Left ventricle myocardium inferior (tissue), 1 donor: Measurements from ENCODE around the gene EBNA1BP2. TPM values are rescaled to one million over a fixed set of nuclear protein-coding genes. Genes with fewer than 3 reads are reported as not detected.

Experiments used
- DNase-seq: peaks from one replicate; pipeline ENCODE4 v3.0.0-alpha.2; 2020
- H3K27ac ChIP-seq: fragments of 200-600 bp; replicated peaks from 2 replicates; pipeline ENCODE4 v1.8.0; 2021
- H3K27me3 ChIP-seq: fragments of 200-600 bp; 2 replicates; pipeline ENCODE4 v1.8.0; 2021; ENCODE audit warnings: low read depth
- H3K36me3 ChIP-seq: fragments of 200-600 bp; 2 replicates; pipeline ENCODE4 v1.8.0; 2021
- H3K4me1 ChIP-seq: fragments of 200-600 bp; 2 replicates; pipeline ENCODE4 v1.8.0; 2021
- H3K4me3 ChIP-seq: fragments of 200-600 bp; 2 replicates; pipeline ENCODE4 v1.8.0; 2021; ENCODE audit warnings: mild to moderate bottlenecking, moderate library complexity
- H3K9me3 ChIP-seq: fragments of 200-600 bp; replicated peaks from 2 replicates; pipeline ENCODE4 v1.8.0; 2021
- CTCF ChIP-seq: fragments of 200-600 bp; IDR thresholded peaks from 2 replicates; pipeline ENCODE4 v1.8.0; 2021; ENCODE audit warnings: antibody characterized with exemption, mild to moderate bottlenecking, borderline replicate concordance
- intact Hi-C: fragments of 100-400 bp; cut with micrococcal nuclease; formaldehyde crosslinking; loops from one replicate; pipeline ENCODE4 v1.11.0; 2022
- total RNA-seq: library from RNA; stranded (reverse); fragmentation: NEBNext Ultra II Directional; extraction: Animal tissue kit (Norgen Biotek cat#: 25700); gene quantifications from one replicate; pipeline ENCODE4 v1.2.1, GENCODE V29; 2021
- donor health status: DM: no; HTN: yes; CAD: no; lungs with severe emphysema.

The EBNA1BP2 gene
- total RNA-seq, 1 donor from 2014 or later = 29.8 TPM

- H3K27me3 ChIP-seq = no peaks in the 10 kb centered on the region
- no peaks in the 10 kb centered on the region for H3K36me3 ChIP-seq
- peak overlapping the region; percentile 14 for H3K4me3 ChIP-seq
- H3K4me1 ChIP-seq = peaks cover 29% of the 10 kb centered on the region
- no peak for TF ChIP-seq CTCF
- H3K27ac ChIP-seq = peak overlapping the region; percentile 79
- no peak for DNase-seq
- peaks cover 16% of the 10 kb centered on the region for H3K9me3 ChIP-seq
- intact Hi-C loops = no loop called here
These were observed 35.3 kb upstream of the EBNA1BP2 start for GRCh38 chr1:43207229-43207853.

GRCh38 chr1:43206600-43207228 lies 34.6 kb upstream of the EBNA1BP2 start:
- peak overlapping the region; percentile 14 for H3K4me3 ChIP-seq
- peaks cover 16% of the 10 kb centered on the region for H3K9me3 ChIP-seq
- peaks cover 29% of the 10 kb centered on the region for H3K4me1 ChIP-seq
- H3K27ac ChIP-seq = peak overlapping the region; percentile 79
- no peaks in the 10 kb centered on the region for H3K27me3 ChIP-seq
- peak; percentile 29 for DNase-seq
- no peak for TF ChIP-seq CTCF
- H3K36me3 ChIP-seq = no peaks in the 10 kb centered on the region
- intact Hi-C loops = no loop called here

- no peaks in the 10 kb centered on the region for H3K27me3 ChIP-seq
- H3K9me3 ChIP-seq = peaks cover 16% of the 10 kb centered on the region
- peak overlapping the region; percentile 79 for H3K27ac ChIP-seq
- DNase-seq = no peak
- H3K36me3 ChIP-seq = no peaks in the 10 kb centered on the region
- no peak overlapping the region for H3K4me3 ChIP-seq
- intact Hi-C loops = no loop called here
- peaks cover 29% of the 10 kb centered on the region for H3K4me1 ChIP-seq
- no peak for TF ChIP-seq CTCF
These were observed 33.6 kb upstream of the EBNA1BP2 start for GRCh38 chr1:43205671-43206070.

GRCh38 chr1:43204394-43204793 lies 32.3 kb upstream of the EBNA1BP2 start:
- TF ChIP-seq CTCF = no peak
- Histone ChIP-seq H3K27ac (no peak overlapping the region), H3K4me3 (no peak overlapping the region), H3K4me1 (peaks cover 29% of the 10 kb centered on the region), H3K36me3 (no peaks in the 10 kb centered on the region), H3K27me3 (no peaks in the 10 kb centered on the region), H3K9me3 (peaks cover 16% of the 10 kb centered on the region)
- intact Hi-C loops = no loop called here
- DNase-seq = no peak

GRCh38 chr1:43203859-43204258 lies 31.8 kb upstream of the EBNA1BP2 start:
- no peak for TF ChIP-seq CTCF
- no peak overlapping the region for H3K4me3 ChIP-seq
- intact Hi-C loops = no loop called here
- peaks cover 29% of the 10 kb centered on the region for H3K4me1 ChIP-seq
- DNase-seq = no peak
- H3K9me3 ChIP-seq = peaks cover 16% of the 10 kb centered on the region
- H3K36me3 ChIP-seq = no peaks in the 10 kb centered on the region
- no peak overlapping the region for H3K27ac ChIP-seq
- no peaks in the 10 kb centered on the region for H3K27me3 ChIP-seq
